ELR (cell line): ENCODE results near the gene NEK5.
"Not testable (repeated sequence)": the region's sequence is repeated elsewhere in the genome, so short reads cannot be mapped to it uniquely, and the experiment has no call there.

Experiments used
- DNase-seq: peaks from one replicate; pipeline ENCODE4 v3.0.0-alpha.2; 2015; ENCODE audit warnings: low read depth

Gene NEK5

GRCh38 chr13:52136763-52137162 is 7.9 kb upstream of the NEK5 start:
- DNase-seq, result no peak

- peak; percentile 28 for DNase-seq
Observed at GRCh38 chr13:52130641-52131040, 1.8 kb upstream of the NEK5 start.

- peak; percentile 70 for DNase-seq
Observed at GRCh38 chr13:52127783-52128702, 830 bp downstream of the NEK5 start.

- DNase-seq, result no peak
Observed at GRCh38 chr13:52127378-52127777, 1.5 kb downstream of the NEK5 start.

GRCh38 chr13:52125547-52125946 is 3.3 kb downstream of the NEK5 start:
- no peak for DNase-seq

GRCh38 chr13:52118595-52118994 is 10.3 kb downstream of the NEK5 start:
- no peak for DNase-seq

GRCh38 chr13:52118095-52118494 is 10.8 kb downstream of the NEK5 start:
- no peak for DNase-seq

GRCh38 chr13:52112591-52112990 is 16.3 kb downstream of the NEK5 start:
- no peak for DNase-seq

- DNase-seq, result no peak
Observed at GRCh38 chr13:52109116-52109670, 19.7 kb downstream of the NEK5 start.

- DNase-seq, result no peak
Observed at GRCh38 chr13:52105841-52106240, 23.0 kb downstream of the NEK5 start.

GRCh38 chr13:52104624-52105023 is 24.2 kb downstream of the NEK5 start:
- no peak for DNase-seq

- no peak for DNase-seq
Observed at GRCh38 chr13:52103386-52103785, 25.5 kb downstream of the NEK5 start.

- not testable (repeated sequence) for DNase-seq
Observed at GRCh38 chr13:52102423-52102822, 26.4 kb downstream of the NEK5 start.

GRCh38 chr13:52097197-52097596 is 31.7 kb downstream of the NEK5 start:
- no peak for DNase-seq

GRCh38 chr13:52096748-52097147 is 32.1 kb downstream of the NEK5 start:
- DNase-seq, result no peak

- no peak for DNase-seq
Observed at GRCh38 chr13:52096062-52096461, 32.8 kb downstream of the NEK5 start.

- DNase-seq, result no peak
Observed at GRCh38 chr13:52092087-52092486, 36.8 kb downstream of the NEK5 start.

- no peak for DNase-seq
Observed at GRCh38 chr13:52091473-52091872, 37.4 kb downstream of the NEK5 start.

- DNase-seq, result peak; percentile 36
Observed at GRCh38 chr13:52085421-52085820, 43.5 kb downstream of the NEK5 start.

- DNase-seq, result not testable (repeated sequence)
Observed at GRCh38 chr13:52084981-52085380, 43.9 kb downstream of the NEK5 start.

- no peak for DNase-seq
Observed at GRCh38 chr13:52082601-52083000, 46.3 kb downstream of the NEK5 start.

- DNase-seq, result not testable (repeated sequence)
Observed at GRCh38 chr13:52079891-52080290, 49.0 kb downstream of the NEK5 start.

GRCh38 chr13:52070929-52071523 is 57.8 kb downstream of the NEK5 start:
- peak; percentile 59 for DNase-seq
